HPDE6-E6E7 (cell line): ENCODE measurements around the gene BICRA.

Experiments
- DNase-seq: peaks from one replicate; pipeline ENCODE4 v3.0.0; 2011; ENCODE audit warnings: missing footprints; ENCODE audit errors: extremely low spot score

Gene BICRA

DNA sequence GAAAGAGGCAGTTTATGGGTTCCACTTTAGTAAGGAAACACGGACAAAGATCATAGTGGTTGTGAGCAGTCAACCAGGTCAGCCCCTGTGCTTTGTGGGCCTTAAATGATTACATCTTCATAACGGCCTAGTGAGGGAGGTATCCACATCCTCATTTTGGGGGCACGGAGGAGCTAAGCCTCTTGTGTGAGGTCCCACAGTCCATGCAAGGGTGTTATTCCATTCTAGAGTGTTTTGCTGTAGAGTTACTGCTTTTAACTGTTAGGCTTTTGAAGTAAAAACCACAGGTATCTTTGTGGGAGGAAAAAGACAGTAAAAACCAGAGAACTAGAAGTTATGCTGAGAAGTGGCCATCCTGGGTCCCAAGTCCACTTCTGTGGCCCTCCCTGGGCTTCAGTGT, 140.4 kb downstream of the BICRA start:
- DNase-seq, result no peak

DNA sequence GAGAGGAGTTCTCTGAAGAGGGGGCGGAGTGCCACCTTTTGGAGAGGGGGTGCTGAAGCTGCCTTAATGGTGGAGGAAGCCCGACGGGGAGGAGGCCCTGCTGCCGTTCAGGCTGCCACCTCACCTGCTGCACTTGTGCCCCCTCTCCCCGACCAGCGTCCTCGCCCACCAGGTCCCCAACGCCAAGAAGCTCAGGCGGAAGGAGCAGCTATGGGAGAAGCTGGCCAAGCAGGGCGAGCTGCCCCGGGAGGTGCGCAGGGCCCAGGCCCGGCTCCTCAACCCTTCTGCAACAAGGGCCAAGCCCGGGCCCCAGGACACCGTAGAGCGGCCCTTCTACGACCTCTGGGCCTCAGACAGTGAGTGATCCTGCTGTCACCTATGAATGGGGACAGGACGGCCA, 141.8 kb downstream of the BICRA start:
- DNase-seq, result no peak

GRCh38 chr19:47752440-47753211, 143.7 kb downstream of the BICRA start:
- no peak for DNase-seq
